ENCODE results near the gene DKK1. TPM values are rescaled to one million over a fixed set of nuclear protein-coding genes. Genes with fewer than 3 reads are reported as not detected.

DKK1 gene
- total RNA-seq, 1 donor from 2014 or later, result not detected

DNA sequence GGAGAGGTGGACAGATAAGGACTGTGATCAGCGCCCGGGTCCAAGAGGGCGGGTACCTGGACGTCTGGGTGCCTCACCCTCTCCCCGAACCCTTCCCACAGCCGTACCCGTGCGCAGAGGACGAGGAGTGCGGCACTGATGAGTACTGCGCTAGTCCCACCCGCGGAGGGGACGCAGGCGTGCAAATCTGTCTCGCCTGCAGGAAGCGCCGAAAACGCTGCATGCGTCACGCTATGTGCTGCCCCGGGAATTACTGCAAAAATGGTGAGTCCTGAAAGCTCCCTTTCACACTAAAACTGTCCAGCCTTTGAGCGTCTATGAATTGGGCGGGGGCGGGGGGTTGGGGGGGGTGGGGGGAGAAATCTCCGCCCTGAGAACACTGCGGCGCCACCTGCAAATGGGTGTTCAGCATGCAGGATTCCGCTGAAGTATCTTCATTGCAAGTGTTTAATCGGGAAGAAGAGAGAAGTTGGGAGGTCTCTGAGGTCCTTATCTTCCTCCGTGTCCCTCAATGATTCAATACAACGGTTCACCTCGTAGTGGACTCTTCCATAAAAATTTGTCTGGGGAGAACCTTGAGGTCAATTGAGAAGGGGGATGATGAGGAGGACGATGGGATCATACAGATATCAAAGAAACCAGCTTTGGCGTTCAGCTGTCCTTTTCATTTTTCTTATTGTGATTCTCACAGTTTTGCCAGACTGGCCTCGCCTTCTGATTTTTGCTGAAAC is 906 bp downstream of the DKK1 start:
- ATAC-seq, result no peak
- no peak for DNase-seq (ENCODE audit: missing footprints)
- intact Hi-C loops (cut with DNase I), result loop anchor here (5.0 kb wide), 1 partner anchor 337 kb away; no protein-coding TSS in a partner anchor

DNA sequence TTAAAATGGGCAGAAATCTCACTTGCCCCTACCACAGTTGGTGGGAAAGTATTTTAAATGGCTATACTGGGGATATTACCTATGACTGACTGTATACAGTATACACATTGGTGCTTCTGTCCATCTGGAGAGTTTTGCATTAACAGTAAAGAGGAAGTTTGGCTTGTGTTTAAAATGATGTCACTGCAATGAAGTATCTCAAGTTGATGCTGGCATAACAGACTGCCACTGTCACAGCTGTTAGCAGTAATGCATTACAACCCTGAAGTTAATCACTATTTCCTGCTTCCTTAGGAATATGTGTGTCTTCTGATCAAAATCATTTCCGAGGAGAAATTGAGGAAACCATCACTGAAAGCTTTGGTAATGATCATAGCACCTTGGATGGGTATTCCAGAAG is 1.9 kb downstream of the DKK1 start:
- ATAC-seq (no peak), DNase-seq (ENCODE audit: missing footprints) (no peak)
- intact Hi-C loops (cut with DNase I), result no loop called here

DNA sequence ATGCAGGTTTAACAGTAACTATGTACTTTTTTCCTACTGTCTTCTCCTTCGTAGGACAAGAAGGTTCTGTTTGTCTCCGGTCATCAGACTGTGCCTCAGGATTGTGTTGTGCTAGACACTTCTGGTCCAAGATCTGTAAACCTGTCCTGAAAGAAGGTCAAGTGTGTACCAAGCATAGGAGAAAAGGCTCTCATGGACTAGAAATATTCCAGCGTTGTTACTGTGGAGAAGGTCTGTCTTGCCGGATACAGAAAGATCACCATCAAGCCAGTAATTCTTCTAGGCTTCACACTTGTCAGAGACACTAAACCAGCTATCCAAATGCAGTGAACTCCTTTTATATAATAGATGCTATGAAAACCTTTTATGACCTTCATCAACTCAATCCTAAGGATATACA is 2.4 kb downstream of the DKK1 start:
- intact Hi-C loops (cut with DNase I), result no loop called here
- ATAC-seq (no peak), DNase-seq (ENCODE audit: missing footprints) (no peak)

DNA sequence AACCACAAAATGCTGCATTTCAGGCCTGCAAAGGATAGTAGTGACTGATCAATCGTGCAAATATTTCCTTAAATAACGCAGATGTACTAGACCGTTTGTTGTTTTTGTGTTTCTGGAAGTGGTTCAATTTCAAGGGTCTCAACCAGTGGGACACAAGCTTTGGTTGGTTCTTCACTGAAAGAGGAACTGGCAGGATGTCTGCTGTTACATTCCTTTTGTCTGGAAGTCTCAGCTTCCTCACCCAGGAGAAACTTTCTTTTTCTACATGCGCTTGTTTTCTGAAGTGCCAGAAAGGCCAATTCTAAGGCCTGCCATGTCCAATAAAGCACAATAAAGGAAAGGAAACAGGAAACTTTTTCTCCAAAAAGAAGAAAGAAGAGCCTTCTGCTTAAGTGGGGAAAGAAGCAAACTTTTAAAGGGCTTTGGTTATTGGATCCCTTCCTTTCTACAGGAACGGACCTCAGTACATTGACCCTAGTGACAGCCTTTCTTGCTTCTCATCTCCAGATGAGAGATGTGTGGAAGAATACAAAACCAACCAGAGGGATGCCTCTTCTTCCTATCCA is 4.1 kb downstream of the DKK1 start:
- intact Hi-C loops (cut with DNase I), result no loop called here
- DNase-seq (ENCODE audit: missing footprints) (no peak), ATAC-seq (no peak)

DNA sequence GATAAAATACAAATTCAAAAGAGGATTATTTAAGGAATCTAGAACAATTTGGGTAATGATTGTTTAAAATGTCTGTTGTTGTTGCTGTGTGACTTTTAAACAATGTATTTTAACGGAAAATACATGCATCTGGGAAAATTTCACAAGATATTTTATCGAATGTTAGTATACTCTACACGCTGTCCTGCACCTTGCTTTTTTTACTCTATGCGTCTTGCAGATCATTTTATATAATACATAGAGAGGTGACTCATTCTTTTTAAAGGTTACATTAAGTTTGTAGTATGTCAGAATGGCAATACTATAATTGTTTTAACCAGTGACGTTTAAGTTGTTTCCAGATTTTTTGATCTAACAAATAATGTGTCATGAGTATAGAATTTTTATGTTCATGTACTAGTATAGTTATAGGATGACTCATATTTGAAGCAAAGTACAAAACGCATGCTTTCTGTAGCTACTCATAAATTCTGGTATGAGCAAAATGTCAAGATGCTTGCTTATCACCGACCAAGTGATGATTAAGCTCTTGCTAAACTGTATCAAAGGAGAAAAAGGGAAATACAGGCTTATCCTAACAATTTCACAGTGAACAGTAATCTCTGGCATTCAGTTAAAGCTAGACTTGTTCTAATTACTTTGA is 4.9 kb downstream of the DKK1 start:
- no peak for ATAC-seq
- intact Hi-C loops (cut with DNase I), result no loop called here
- no peak for DNase-seq (ENCODE audit: missing footprints)

DNA sequence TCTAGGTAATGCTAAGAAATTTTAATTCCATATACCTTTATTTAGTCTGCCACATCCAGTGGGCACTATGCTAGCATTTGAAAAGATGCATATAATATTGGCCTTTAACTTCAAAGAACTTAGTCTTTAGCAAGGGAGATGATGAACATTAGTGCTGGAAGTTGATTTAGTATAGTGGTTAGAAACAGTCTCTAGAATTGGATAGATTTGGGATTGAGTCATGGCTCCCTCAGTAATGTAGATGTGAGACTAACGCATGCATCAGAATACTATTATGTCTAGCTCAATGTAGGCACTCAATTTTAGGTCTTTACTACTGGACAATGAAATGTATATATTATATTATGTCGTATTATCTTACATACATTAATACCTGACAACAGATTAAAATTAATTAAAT is 5.8 kb downstream of the DKK1 start:
- no peak for ATAC-seq
- intact Hi-C loops (cut with DNase I), result no loop called here
- no peak for DNase-seq (ENCODE audit: missing footprints)

DNA sequence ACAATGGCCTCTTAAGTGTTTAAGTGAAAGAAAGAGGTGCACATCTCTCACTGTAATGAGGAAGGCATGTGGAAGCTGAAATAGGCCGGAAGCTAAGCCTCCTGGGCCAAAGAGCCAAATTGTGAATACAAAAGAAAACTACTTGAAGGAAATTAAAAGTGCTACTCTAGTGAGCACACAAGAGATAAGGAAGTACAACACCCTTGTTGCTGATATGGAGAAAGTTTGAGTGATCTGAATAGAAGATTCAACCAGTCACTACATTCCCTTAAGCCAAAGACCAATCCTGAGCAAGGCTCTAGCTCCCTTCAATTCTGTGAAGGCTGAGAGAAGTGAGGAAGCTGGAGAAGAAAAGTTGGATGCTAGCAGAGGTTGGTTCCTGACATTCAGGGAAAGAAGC is 8.2 kb downstream of the DKK1 start:
- no peak for ATAC-seq
- DNase-seq (ENCODE audit: missing footprints), result no peak
- intact Hi-C loops (cut with DNase I), result no loop called here

DNA sequence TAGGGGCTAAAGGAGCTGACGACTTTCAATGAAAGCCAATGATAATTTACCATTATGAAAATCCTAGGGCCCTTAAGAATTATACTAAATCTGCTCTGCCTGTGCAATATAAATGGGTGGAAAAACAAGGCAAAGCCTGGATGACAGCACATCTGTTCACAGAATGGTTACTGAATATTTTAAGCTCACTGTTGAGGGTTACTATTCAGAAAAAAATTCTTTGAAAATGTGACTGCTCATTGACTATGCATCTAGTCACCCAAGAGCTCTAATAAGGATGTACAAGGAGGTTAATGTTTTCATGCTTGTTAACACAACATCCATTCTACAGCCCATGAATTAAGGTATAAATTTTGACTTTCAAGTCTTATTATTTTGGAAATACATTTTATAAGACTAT is 8.9 kb downstream of the DKK1 start:
- DNase-seq (ENCODE audit: missing footprints), result no peak
- no peak for ATAC-seq
- intact Hi-C loops (cut with DNase I), result no loop called here

DNA sequence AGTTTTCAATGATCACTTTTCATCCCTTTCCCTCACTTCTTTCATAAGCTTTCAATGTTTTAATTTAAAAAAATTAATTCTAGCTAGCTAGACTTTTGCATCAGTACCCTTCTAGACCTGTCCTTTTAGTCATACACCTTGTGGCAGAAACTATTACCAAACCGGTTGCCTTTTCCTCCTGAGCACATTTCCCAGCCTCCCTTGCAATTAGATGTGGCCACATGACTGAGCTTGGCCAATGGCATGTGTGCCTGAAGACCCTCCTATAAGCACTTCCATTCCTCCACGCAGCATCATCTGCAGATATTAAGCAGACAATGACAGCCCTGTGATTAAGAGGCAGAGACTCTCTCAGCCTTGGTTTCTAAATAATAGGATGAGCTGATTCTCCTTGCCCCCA is 12.3 kb downstream of the DKK1 start:
- ATAC-seq, result no peak
- DNase-seq (ENCODE audit: missing footprints), result no peak
- intact Hi-C loops (cut with DNase I), result no loop called here

DNA sequence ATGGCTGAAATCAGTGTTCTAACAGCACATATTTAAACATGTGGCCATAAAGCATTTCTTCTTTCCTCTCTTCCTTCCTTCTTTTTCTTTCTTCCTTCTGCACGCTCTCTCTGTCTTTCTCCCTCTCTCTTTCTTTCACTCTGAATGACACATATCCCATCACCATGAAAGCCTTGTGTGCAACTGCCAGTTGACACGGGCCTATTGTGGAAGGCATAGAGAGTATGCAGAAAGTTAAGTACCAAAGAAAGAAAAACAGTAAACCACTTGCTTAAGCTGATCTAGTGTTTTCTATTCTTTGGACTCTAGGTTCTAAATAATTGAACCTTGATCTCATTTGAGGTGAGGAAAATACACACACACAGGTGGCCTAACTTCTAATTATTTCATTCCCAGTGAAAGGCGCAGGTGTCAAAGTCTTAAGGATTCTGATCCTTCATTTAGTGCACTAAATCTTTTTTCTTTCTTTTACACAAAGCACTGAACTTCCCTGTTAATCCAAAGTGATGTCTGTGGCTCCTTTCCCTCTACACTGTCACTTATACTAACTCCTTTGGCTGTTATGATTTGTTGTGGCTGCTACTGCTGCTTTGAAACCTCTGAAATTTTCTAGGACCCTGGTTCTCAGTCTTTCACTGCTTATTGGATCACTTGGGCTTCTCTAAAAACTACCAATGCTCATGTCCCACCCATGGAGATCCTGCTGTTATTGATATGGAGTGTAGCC is 17.7 kb downstream of the DKK1 start:
- DNase-seq (ENCODE audit: missing footprints), result no peak
- intact Hi-C loops (cut with DNase I), result no loop called here

DNA sequence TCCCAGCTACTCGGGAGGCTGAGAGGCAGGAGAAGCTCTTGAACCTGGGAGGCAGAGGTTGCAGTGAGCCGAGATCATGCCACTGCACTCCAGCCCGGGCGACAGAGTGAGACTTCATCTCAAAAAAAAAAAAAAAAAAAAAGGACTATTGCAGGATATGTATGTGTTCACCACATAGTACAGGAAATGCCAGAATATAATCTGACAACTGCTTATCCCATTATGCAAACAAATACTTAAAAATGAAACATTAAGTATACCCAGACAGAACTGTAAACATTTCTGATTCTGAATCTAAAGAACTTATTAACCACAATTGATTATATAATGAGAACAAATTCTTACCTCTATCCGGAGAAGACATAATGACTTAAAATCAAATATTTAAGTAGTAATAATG is 18.7 kb downstream of the DKK1 start:
- DNase-seq (ENCODE audit: missing footprints) (no peak), ATAC-seq (no peak)
- intact Hi-C loops (cut with DNase I), result no loop called here

More for the DNA sequence above, 17.7 kb downstream of the DKK1 start:
- ATAC-seq, result no peak

DNA sequence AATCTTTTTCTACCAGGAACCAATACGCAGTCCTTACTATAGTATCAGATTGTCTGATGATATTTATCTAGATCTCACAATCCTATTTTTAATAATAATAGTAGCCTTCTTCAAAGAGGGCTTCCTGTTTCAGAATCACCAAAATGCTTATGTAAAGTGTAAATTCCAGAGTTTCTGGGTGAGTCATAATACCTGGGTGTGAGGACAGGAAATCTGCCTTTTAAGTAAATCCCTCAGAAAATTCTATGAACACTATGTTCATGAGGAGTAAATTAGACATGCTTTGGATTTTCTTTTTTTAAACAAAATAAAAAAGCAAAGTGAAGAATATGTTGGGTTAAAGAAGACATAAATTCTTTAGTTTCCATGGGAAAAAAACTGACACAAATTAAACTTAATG is 20.5 kb downstream of the DKK1 start:
- intact Hi-C loops (cut with DNase I), result no loop called here
- ATAC-seq, result no peak
- no peak for DNase-seq (ENCODE audit: missing footprints)

DNA sequence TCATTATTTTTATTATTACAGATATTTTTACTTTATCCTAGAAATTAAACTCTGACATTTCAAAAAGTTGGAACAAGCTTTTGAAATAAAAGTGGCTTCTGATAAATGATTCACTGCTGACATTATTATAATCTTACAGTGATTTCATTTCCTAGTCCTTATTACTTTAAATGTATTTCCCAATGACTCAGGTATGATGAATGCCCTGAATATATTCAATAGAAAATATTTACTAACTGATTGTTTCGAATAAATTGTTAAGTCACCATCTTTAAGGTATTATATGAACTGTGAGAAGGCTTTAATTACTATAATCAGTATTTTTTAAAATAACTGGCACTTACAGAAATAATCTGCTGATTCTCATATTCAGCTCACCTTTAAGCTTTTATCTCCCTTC is 21.6 kb downstream of the DKK1 start:
- ATAC-seq, result no peak
- no peak for DNase-seq (ENCODE audit: missing footprints)
- intact Hi-C loops (cut with DNase I), result no loop called here

DNA sequence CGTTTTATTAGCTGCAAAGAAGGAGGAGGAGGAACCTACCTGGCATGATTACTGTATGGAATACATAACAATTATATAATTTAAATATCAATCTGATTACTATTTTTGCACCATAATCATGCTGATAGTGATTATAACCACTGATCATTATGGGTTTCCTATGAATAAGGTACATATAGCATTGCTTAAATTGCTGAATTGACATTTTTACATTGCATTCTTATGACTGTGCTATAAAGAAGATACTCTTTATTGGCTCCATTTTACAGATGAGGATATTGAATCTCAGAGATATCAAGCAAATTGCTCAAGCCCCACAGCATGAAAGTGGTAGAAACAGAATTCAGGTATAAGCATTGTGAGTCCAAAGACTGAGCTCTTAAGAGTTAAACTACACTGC is 23.1 kb downstream of the DKK1 start:
- DNase-seq (ENCODE audit: missing footprints), result no peak

DNA sequence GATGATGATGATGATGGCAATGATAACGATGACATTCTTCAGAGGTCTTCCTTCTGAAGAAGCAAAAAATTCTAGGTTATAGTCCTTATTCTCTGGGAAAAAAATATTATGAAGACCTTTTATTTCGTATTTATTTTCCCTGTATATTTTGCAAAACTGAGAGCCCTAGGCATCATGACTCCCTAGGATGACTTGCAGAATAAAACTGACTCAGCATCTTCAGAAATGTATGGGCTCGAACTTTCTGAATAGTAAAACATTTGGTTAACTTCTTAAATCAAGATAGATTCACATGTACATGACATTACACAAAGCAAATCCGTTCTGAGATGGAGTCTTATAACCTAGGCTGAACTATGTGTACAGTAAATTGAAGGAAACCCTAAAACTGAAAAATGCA is 29.4 kb downstream of the DKK1 start:
- ATAC-seq (no peak), DNase-seq (ENCODE audit: missing footprints) (no peak)
- intact Hi-C loops (cut with DNase I), result no loop called here

More for the DNA sequence above, 23.1 kb downstream of the DKK1 start:
- intact Hi-C loops (cut with DNase I), result no loop called here
- no peak for ATAC-seq

DNA sequence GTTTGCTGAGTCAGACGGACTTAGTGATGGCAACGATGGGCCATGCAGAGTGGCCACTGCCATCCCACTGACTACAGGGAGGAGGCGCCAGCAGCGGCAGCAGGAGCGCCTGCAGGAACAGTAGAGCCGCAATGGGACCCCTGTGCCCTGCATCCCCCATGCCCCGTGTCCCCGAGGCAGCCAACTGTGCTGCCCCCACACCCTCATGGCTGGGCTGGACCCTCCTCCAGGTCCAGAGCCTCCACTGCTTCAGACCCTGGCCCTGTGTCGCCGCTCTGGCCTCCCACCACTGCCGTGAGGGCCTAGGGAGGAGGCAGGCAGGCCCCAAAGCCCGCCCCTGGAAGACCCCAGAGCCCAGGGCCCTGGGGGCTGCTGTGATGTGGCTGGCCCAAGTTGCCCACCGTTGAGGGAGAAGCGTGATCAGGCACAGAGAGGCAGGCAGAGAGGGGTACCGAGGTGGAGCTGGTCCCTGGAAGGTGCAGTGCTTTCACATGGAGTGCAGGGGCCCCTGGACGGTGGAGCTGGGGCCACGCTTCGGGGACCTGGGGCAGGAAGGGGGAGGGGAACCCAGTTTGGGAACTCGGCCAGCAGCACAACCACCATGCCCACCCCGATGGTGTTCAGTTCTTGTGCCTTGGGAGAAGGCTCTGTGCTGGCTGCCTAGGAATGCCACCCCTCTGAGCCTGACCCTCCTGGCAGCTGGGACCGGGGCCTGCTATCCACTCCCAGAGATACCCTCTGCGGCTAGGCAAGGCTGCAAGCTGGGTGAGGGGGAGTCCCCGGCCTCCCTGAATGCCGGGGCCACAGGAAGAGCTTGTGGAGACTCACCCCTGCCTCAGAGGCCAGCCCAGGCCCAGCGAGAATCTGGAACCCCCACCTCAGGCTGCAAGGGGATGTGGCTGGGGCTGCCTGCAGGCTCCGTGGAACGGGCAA is 32.6 kb downstream of the DKK1 start:
- intact Hi-C loops (cut with DNase I), result no loop called here
- peak; percentile 61 for DNase-seq (ENCODE audit: missing footprints)
- ATAC-seq, result no peak

DNA sequence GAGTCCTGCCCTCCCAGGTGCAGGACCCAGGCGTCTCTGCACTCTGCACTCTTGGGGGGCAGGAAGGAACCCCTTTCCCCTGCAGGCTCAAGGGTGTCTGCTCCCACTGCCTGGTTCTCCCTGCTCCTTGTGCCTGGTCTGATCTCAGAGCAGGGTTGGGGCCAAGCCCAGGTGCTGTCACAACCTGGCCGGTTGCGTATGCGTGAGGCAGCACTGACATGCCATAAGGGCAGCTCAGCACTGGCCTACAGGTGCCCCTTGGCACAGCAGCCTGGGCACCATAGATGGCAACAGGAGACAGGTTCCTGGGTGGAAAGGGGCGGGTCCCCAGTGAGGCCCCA is 33.2 kb downstream of the DKK1 start:
- ATAC-seq, result no peak
- intact Hi-C loops (cut with DNase I), result no loop called here

DNA sequence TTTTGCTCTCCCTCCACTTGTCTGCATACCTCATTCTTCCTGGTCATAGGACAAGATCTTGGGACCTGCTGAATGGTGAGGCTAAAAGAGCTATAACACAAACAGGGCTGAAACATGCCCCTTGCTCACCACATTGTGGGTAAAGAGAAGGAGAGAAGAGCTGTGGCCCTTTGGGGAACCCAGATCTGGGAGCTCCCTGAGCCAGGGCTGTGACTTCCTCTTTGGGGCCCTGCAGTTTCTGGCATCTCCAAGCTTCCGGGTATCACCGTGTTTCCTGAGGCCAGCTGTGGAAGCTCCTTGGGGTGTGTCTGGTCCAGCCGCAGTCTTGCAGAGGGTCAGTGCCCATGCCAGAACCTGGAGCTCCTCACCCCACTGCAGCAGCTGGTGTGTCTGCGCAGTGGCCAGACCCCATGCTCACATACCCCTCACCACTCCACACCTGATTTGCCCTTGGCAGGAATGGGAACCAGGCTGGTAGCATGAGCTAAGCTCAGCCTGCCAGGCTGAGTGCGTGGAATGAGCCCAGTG is 34.0 kb downstream of the DKK1 start:
- DNase-seq (ENCODE audit: missing footprints) (peak; percentile 37), ATAC-seq (no peak)
- intact Hi-C loops (cut with DNase I), result no loop called here

More for the DNA sequence above, 33.2 kb downstream of the DKK1 start:
- DNase-seq (ENCODE audit: missing footprints), result no peak

DNA sequence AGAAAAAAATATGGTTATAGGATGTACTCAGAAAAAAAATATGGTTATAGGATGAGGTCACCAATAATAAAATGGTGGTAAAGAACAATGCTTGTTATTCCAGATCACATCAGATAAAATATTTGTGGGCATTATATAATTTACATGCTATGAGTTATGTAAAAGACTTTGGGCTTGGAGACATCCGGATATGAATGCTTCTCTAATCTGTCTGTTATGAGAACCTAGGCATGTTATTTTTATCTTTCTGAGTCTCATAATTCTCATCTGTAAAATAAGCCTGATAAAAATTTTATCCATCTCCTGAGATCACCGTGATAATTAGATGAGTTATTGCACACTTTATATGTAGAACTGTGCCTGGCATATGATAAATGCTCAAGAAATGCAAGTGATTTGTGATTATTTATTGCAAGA is 37.8 kb downstream of the DKK1 start:
- no peak for DNase-seq (ENCODE audit: missing footprints)
- no peak for ATAC-seq
- intact Hi-C loops (cut with DNase I), result no loop called here
